GM12878 (cell line): ENCODE data around the gene MOGAT3. TPM values are rescaled to one million over a fixed set of nuclear protein-coding genes. Genes with fewer than 3 reads are reported as not detected.

ENCODE experiments used
- ATAC-seq: fragments of 200-7000 bp; cut with Tn5 transposase; 3 replicates; pipeline ENCODE4 v1.9.1; 2020; ENCODE audit warnings: mild to moderate bottlenecking, moderate library complexity
- BruUV-seq: library from RNA; stranded (reverse); fragments of 400-500 nt; replicated peaks from 2 replicates; lab custom pipeline; 2021; lab: Mats Ljungman, UMichigan
- CTCF ChIA-PET: fragments of 300-600 bp; sonication (Branson Sonifier 250); formaldehyde crosslinking; extraction: SDS; loops from one replicate; lab custom pipeline; 2021; ENCODE audit warnings: inconsistent platforms; lab: Yijun Ruan, JAX
- POLR2A ChIA-PET: fragments of 350-600 bp; formaldehyde crosslinking; extraction: SDS; loops from one replicate; lab custom pipeline; 2021; ENCODE audit warnings: inconsistent platforms; lab: Charles Lee
- RAD21 ChIA-PET: fragments of 300-600 bp; sonication (Branson Sonifier 250); formaldehyde crosslinking; loops from one replicate; lab custom pipeline; 2023; ENCODE audit warnings: antibody characterized with exemption; ENCODE audit not compliant: unreplicated experiment; lab: Charles Lee
- SMC1A ChIA-PET: fragments of 300-600 bp; sonication (Branson Sonifier 250); formaldehyde crosslinking; loops from one replicate; lab custom pipeline; 2023; ENCODE audit not compliant: unreplicated experiment, uncharacterized antibody; lab: Charles Lee
- DNase-seq: peaks from one replicate; pipeline ENCODE4 v3.0.0-alpha.2; 2011; ENCODE audit warnings: low read depth, low spot score
- FAIRE-seq: peaks from 3 replicates; lab custom pipeline; 2011; peaks lifted over from hg19 to GRCh38; lab: Jason Lieb, UNC
- H2AFZ ChIP-seq: 2 replicates; pipeline ENCODE4 v1.6.0; 2011; ENCODE audit warnings: low read depth, low read length, control low read depth; ENCODE audit not compliant: control insufficient read depth
- H3K27ac ChIP-seq: 2 replicates; pipeline ENCODE4 v1.5.1; 2011; ENCODE audit warnings: control low read depth; ENCODE audit not compliant: control insufficient read depth, insufficient read depth
- H3K27me3 ChIP-seq, 2 experiments: replicated peaks in 1 of 2; 2 replicates each; pipeline versions ENCODE4 v1.6.0 to v1.6.1; 2011; ENCODE audit warnings: low read length in 1 of 2; ENCODE audit not compliant: control insufficient read depth in 2 of 2, insufficient read depth in 2 of 2
- H3K36me3 ChIP-seq, 2 experiments: 2 replicates each; pipeline ENCODE4 v1.5.1; 2011; ENCODE audit warnings: low read length in 1 of 2; ENCODE audit not compliant: control insufficient read depth in 2 of 2, insufficient read depth in 2 of 2
- H3K4me1 ChIP-seq: 2 replicates; pipeline ENCODE4 v1.6.1; 2011; ENCODE audit warnings: mild to moderate bottlenecking, low read length, moderate library complexity, mixed read lengths; ENCODE audit not compliant: control insufficient read depth, insufficient read depth
- H3K4me2 ChIP-seq: 2 replicates; pipeline ENCODE4 v1.6.0; 2011; ENCODE audit warnings: control low read depth; ENCODE audit not compliant: control insufficient read depth, insufficient read depth
- H3K4me3 ChIP-seq: fragments of 200-600 bp; sonication (generic); 2 replicates; pipeline ENCODE4 v1.5.1; 2016
- H3K79me2 ChIP-seq: 2 replicates; pipeline ENCODE4 v1.6.0; 2011; ENCODE audit warnings: low read length; ENCODE audit not compliant: control insufficient read depth, insufficient read depth
- H3K9ac ChIP-seq: 2 replicates; pipeline ENCODE4 v1.8.0; 2011; ENCODE audit warnings: low read length, control low read depth, mixed read lengths; ENCODE audit not compliant: control insufficient read depth, insufficient read depth
- H3K9me3 ChIP-seq: replicated peaks from 3 replicates; pipeline ENCODE4 v1.5.1; 2011; ENCODE audit warnings: mild to moderate bottlenecking, low read length; ENCODE audit not compliant: control insufficient read depth, insufficient read depth
- H4K20me1 ChIP-seq: 2 replicates; pipeline ENCODE4 v1.6.0; 2011; ENCODE audit not compliant: control insufficient read depth, insufficient read depth
- DPF2 ChIP-seq: fragments of 450-650 bp; IDR thresholded peaks from 2 replicates; pipeline ENCODE4 v1.6.1; 2017; ENCODE audit warnings: mild to moderate bottlenecking
- EGR1 ChIP-seq, 2 experiments: IDR thresholded peaks; 1 replicate in 1 of 2; 2 replicates in 1 of 2; pipeline ENCODE4 v1.6.1; 2011 to 2012; ENCODE audit warnings: low read depth in 2 of 2, low read length in 2 of 2, borderline replicate concordance in 1 of 2, mild to moderate bottlenecking in 1 of 2, moderate library complexity in 1 of 2
- JUNB ChIP-seq: IDR thresholded peaks from 2 replicates; pipeline ENCODE4 v1.6.1; 2016; ENCODE audit warnings: antibody characterized with exemption, mild to moderate bottlenecking
- KAT2A ChIP-seq: conservative IDR thresholded peaks from 2 replicates; pipeline ENCODE4 v1.6.1; 2011; ENCODE audit warnings: low read depth, low read length; ENCODE audit not compliant: control insufficient read depth
- POLR2AphosphoS2 ChIP-seq: IDR thresholded peaks from 2 replicates; pipeline ENCODE4 v1.6.1; 2011; ENCODE audit warnings: low read depth, mild to moderate bottlenecking, low read length, improper control_type of control experiment, moderate library complexity
- RELB ChIP-seq: fragments of 450-650 bp; IDR thresholded peaks from 2 replicates; pipeline ENCODE4 v1.6.1; 2017; ENCODE audit warnings: low read depth, mild to moderate bottlenecking, moderate library complexity
- RFX5 ChIP-seq: IDR thresholded peaks from 2 replicates; pipeline ENCODE4 v1.6.1; 2011; ENCODE audit warnings: low read depth, low read length, improper control_type of control experiment
- SMAD5 ChIP-seq: IDR thresholded peaks from 2 replicates; pipeline ENCODE4 v1.6.1; 2016; ENCODE audit warnings: antibody characterized with exemption, low read depth
- USF2 ChIP-seq: IDR thresholded peaks from 2 replicates; pipeline ENCODE4 v1.6.1; 2011; ENCODE audit warnings: low read depth, low read length, improper control_type of control experiment, borderline replicate concordance
- ZBTB40 ChIP-seq: fragments of 450-650 bp; IDR thresholded peaks from 2 replicates; pipeline ENCODE4 v1.6.1; 2016; ENCODE audit warnings: mild to moderate bottlenecking, moderate library complexity, borderline replicate concordance
- WGBS: methylation state at CpG from one replicate; pipeline ENCODE4 v1.1.6; 2016; ENCODE audit warnings: low lambda C conversion rate; ENCODE audit not compliant: insufficient replicate concordance, insufficient coverage; ENCODE audit errors: missing lambda C conversion rate; 5-methylcytosine and 5-hydroxymethylcytosine counted together
- in situ Hi-C: fragments of 300-500 bp; cut with MboI; formaldehyde crosslinking; loops from 9 replicates; pipeline ENCODE4 v1.14.3; 2018; ENCODE audit warnings: mixed read lengths
- intact Hi-C: fragments of 100-400 bp; cut with micrococcal nuclease; formaldehyde crosslinking; loops from one replicate; pipeline ENCODE4 v1.14.2; 2022; ENCODE audit not compliant: unreplicated experiment
- polyA plus RNA-seq, 11 experiments: library from polyadenylated mRNA; depleted of rRNA in 4 of 11; unstranded in 6 of 11; stranded (reverse) in 5 of 11; fragments of >200 nt; fragmentation: Nextera tagmentation in 4 of 11; fragmentation: Illumina TruSeq in 1 of 11; extraction: Ambion mirVana in 4 of 11; extraction: Trizol in 1 of 11; gene quantifications; 1 replicate in 1 of 11; 2 replicates in 10 of 11; pipeline versions ENCODE4 v1.2.1 to v1.2.3, GENCODE V29; 2011 to 2016; ENCODE audit warnings: inconsistent platforms in 2 of 11, missing spikeins in 2 of 11, low read depth in 1 of 11
- total RNA-seq, 4 experiments: library from RNA; depleted of rRNA in 3 of 4; stranded (reverse); fragments of >200 nt in 3 of 4; fragmentation: Illumina TruSeq in 1 of 4; extraction: Trizol in 1 of 4; gene quantifications; 2 replicates each; pipeline versions ENCODE4 v1.2.1 to v1.2.3, GENCODE V29; 2013 to 2021

The MOGAT3 gene
- total and polyA plus RNA-seq, 10 of the 15 experiments (the other 5 are each of a cell fraction or from before 2014, with no cell fraction given) = 0.11 TPM; not detected in 9

- TF ChIP-seq RELB = no peak
- no peak for TF ChIP-seq DPF2
- TF ChIP-seq JUNB = no peak
- TF ChIP-seq, all 136 proteins: peak for 0
Measured at GRCh38 chr7:101233907-101234547, 33.2 kb upstream of the MOGAT3 start (continued).

- H3K9ac ChIP-seq = no peak overlapping the region
- H2AFZ ChIP-seq = no peak overlapping the region
- ChIA-PET POLR2A (no interaction called here), RAD21 (no interaction called here), CTCF (no interaction called here), SMC1A (no interaction called here)
- TF ChIP-seq SMAD5 (no peak), KAT2A (no peak), RFX5 (no peak), EGR1 (IDR thresholded peaks at IDR 0.05; ENCODE audit: borderline replicate concordance in 1 of 2, low read depth in 2 of 2, low read length in 2 of 2) (no peak), RELB (no peak), ZBTB40 (no peak), USF2 (no peak), POLR2AphosphoS2 (no peak)
- DNase-seq (no peak), ATAC-seq (no peak), FAIRE-seq (no peak)
- peaks cover 0 to 3% of the 10 kb centered on the region in 2 experiments; a peak in 1 of 4 replicates for H3K36me3 ChIP-seq
- no peaks in the 10 kb centered on the region for H3K4me1 ChIP-seq
- no peaks in the 10 kb centered on the region for H4K20me1 ChIP-seq
- H3K4me3 ChIP-seq = no peak overlapping the region
- no peaks in the 10 kb centered on the region for H3K79me2 ChIP-seq
- intact Hi-C loops (no loop called here), in situ Hi-C loops (no loop called here)
- WGBS = 90% methylated on average over 29 of the region's 52 CpGs
- BruUV-seq = no TSS peak
- H3K27me3 ChIP-seq = no peaks in the 10 kb centered on the region
- no peaks in the 10 kb centered on the region for H3K9me3 ChIP-seq
- no peak overlapping the region for H3K27ac ChIP-seq
- no peak overlapping the region for H3K4me2 ChIP-seq
Measured at GRCh38 chr7:101232141-101232850, 31.5 kb upstream of the MOGAT3 start.
